ENCODE measurements around the gene GPANK1. TPM values are rescaled to one million over a fixed set of nuclear protein-coding genes. Genes with fewer than 3 reads are reported as not detected.

GPANK1 gene
- total and polyA plus RNA-seq, 2 of the 13 experiments (the other 11 are each of a cell fraction or from before 2014, with no cell fraction given) = 15.4 to 22.8 TPM

GRCh38 chr6:31702819-31703716, 38.3 kb upstream of the GPANK1 start, which contains the start of gene ABHD16A (continued):
- TF ChIP-seq ZNF646 (CRISPR knock-in tag; IDR thresholded peaks at IDR 0.05) = no peak
- no peak for TF ChIP-seq ZNF256 (CRISPR knock-in tag; conservative IDR thresholded peaks at IDR 0.05)
- peak; percentile 73; the same call in 1 of the 2 replicates for TF ChIP-seq ZNF543 (CRISPR knock-in tag; IDR thresholded peaks at IDR 0.05)
- peak; percentile 95 for TF ChIP-seq NAIF1 (CRISPR knock-in tag; IDR thresholded peaks at IDR 0.05; ENCODE audit: borderline replicate concordance)
- TF ChIP-seq KAT7 (CRISPR knock-in tag; IDR thresholded peaks at IDR 0.05; ENCODE audit: borderline replicate concordance) = peak; percentile 94
- no peak for TF ChIP-seq SP1 (IDR thresholded peaks at IDR 0.05)
- TF ChIP-seq SP1 (CRISPR knock-in tag; IDR thresholded peaks at IDR 0.05) = peak; percentile 83
- TF ChIP-seq ADNP (CRISPR knock-in tag; IDR thresholded peaks at IDR 0.05) = no peak
- peak; percentile 98 for TF ChIP-seq TBX2 (CRISPR knock-in tag; IDR thresholded peaks at IDR 0.05; ENCODE audit: borderline replicate concordance)
- no peak for TF ChIP-seq ZNF337 (CRISPR knock-in tag; IDR thresholded peaks at IDR 0.05; ENCODE audit: borderline replicate concordance, low read depth)
- TF ChIP-seq ZNF605 (CRISPR knock-in tag; IDR thresholded peaks at IDR 0.05) = peak; percentile 95
- no peak for TF ChIP-seq NFAT5 (CRISPR knock-in tag; IDR thresholded peaks at IDR 0.05)
- no peak for TF ChIP-seq ZNF446 (CRISPR knock-in tag; IDR thresholded peaks at IDR 0.05)
- TF ChIP-seq IRF1 (CRISPR knock-in tag; IDR thresholded peaks at IDR 0.05; ENCODE audit: low read depth) = no peak
- TF ChIP-seq CREBL2 (CRISPR knock-in tag; IDR thresholded peaks at IDR 0.05; ENCODE audit: borderline replicate concordance) = no peak

All from HepG2 (cell line).